HG02981 (cell line): ENCODE results near the gene ZNF225.
"Not testable (repeated sequence)": the region's sequence is repeated elsewhere in the genome, so short reads cannot be mapped to it uniquely, and the experiment has no call there.

Experiments used
- ATAC-seq: cut with Tn5 transposase; IDR thresholded peaks from one replicate; pipeline ENCODE4 v1.9.1; 2021; ENCODE audit warnings: mild to moderate bottlenecking, moderate library complexity; ENCODE audit not compliant: unreplicated experiment

Gene ZNF225

DNA sequence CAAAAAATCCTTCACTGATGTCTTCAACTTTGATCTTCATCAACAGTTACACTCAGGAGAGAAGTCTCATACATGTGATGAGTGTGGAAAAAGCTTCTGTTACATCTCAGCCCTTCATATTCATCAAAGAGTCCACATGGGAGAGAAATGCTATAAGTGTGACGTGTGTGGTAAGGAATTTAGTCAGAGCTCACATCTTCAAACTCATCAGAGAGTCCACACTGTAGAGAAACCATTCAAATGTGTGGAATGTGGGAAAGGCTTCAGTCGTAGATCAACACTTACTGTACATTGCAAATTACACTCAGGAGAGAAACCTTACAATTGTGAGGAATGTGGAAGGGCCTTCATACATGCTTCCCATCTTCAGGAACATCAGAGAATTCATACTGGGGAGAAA lies 43.3 kb downstream of the ZNF225 start:
- ATAC-seq: no peak

DNA sequence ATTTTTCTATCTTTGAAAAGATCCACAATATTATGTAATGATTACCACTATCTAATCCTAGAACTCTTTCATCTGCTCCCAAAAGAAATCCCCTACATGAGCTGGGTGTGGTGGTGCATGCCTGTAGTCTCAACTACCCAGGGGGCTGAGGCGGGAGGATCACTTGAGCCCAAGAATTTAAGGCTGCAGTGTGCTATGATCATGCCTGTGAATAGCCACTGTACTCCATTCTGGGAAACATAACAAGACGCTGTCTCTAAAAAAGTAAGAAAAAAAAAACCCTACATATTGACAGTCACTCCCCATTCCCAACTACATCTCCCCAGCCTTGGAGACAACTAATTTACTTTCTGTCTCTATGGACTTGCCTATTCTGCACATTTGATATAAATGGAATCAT lies 50.6 kb downstream of the ZNF225 start:
- ATAC-seq: no peak

DNA sequence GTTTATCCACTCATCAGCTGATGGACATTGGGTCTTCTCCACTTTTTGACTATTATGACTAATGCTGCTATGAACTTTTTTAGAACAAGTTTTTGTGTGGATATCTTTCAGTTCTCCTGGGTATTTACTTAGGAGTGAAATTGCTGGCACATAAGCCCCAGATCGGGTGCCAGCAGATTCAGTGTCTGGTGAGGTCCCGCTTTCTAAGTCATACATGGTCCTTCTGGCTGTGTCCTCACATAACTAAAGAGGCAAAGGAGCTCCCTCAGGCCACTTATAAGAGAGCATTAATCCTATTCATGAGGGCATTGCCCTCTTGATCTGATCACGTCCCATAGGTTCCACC lies 51.1 kb downstream of the ZNF225 start:
- ATAC-seq: no peak

DNA sequence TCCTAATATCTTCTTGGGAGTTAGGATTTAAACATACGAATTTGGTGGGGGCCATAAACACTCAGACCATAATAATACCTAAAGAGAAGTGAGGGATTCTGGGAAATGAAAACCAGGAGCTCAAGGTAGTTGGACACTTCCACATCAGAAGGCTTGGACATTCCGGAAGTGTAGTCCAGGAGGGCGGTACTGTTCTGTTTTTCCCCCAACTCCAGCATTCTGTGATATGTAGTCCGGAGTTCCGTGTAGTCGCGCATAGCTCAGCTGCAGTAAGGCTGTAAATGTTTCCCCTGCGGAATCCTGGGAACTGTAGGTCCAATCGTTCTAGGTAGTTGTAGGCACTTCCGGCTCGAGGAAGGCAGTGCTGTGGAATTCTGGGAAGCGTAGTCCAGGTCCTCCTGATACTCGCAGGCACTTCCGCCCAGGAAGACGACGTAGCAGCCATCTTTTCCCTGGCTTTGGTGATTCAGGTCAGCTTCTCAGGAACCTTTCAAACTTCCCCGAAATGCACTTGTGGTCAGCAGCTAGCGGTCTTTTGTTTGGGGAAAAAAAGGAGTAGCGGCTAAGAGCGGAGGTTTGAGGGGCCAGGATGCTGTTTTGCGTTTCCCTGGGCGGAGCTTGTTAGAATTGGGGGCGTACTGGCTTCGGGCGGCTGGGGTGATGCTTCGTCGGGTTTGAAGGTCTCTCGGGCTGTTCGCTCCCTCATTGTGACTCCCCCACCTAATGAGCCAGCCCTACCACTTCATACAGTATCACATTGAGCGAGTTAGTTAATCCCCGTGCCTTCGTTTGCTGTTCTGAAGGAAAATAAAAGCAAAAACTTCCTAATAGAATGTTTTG lies 51.7 kb downstream of the ZNF225 start, which contains the start of gene ZNF226:
TSS of gene ZNF226 (plus strand) at position 428 of the 840 bp plus-strand sequence. CDS start 4,981 bp downstream, outside the sequence.
- ATAC-seq: peak; percentile 75

DNA sequence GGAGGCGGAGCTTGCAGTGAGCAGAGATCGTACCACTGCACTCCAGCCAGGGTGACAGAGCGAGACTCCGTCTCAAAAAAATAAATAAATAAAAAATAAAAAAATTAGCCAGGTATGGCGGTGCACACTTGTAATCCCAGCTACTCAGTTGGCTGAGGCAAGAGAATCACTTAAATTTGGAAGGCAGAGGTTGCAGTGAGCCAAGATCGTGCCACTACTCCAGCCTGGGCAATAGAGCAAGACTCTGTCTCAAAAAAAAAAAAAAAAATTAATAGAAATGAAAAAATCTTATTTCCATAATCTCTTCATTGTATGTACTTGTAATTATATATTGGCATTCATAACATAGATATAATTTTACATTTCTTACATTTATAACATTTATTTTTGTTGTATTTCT lies 57.5 kb downstream of the ZNF225 start:
- ATAC-seq: not testable (repeated sequence)

DNA sequence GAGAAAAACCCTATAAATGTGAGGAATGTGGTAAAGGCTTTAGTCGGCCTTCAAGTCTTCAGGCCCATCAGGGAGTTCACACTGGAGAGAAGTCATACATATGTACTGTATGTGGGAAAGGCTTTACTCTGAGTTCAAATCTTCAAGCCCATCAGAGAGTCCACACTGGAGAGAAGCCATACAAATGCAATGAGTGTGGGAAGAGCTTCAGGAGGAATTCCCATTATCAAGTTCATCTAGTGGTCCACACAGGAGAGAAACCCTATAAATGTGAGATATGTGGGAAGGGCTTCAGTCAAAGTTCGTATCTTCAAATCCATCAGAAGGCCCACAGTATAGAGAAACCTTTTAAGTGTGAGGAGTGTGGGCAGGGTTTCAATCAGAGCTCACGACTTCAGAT lies 63.4 kb downstream of the ZNF225 start:
- ATAC-seq: no peak

DNA sequence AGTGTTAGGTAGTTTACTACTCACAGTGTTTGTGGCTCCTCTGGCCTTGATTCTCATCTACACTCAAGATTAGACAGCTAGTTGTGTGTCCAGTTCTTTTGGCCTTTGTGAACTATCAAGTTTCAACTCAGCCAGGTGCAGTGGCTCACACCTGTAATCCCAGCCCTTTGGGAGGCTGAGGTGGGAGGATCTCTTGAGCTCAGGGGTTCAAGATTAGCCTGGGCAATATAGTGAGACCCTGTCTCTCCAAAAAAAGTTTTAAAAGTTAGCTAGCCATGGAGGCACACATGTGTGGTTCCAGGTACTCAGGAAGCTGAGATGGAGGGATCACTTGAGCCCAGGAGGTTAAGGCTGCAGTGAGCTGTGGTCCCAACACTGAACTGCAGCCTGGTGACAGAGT lies 67.8 kb downstream of the ZNF225 start:
- no peak for ATAC-seq

DNA sequence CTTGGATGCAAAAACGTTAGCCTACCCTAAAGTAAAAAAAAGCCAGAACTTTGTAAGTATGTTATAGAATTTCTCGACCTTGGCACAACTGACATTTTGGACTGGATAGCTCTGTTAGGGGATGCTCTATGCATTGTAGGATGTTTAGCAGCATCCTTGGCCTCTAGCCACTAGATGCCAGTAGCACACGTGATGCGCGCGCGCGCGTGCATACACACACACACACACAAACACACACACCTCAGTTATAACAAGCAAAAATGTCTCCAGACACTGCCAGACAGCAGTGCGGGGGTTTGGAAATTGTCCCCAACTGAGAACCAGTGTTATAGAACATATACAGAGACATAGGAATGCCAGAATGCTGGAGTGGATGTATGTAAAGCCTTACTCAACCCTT lies 68.9 kb downstream of the ZNF225 start:
- ATAC-seq: no peak
